HUES64 (cell line): ENCODE measurements around the gene NID1.

Experiments used
- H3K27ac ChIP-seq: 2 replicates; pipeline ENCODE4 v1.7.0; 2013; ENCODE audit warnings: low read depth, low read length, inconsistent platforms
- H3K27me3 ChIP-seq: 2 replicates; pipeline ENCODE4 v1.6.1; 2013; ENCODE audit warnings: mild to moderate bottlenecking, low read length; ENCODE audit not compliant: insufficient read depth
- H3K36me3 ChIP-seq: 2 replicates; pipeline ENCODE4 v1.6.1; 2013; ENCODE audit warnings: mild to moderate bottlenecking, low read length; ENCODE audit not compliant: insufficient read depth
- H3K4me1 ChIP-seq: 2 replicates; pipeline ENCODE4 v1.6.1; 2013; ENCODE audit warnings: mild to moderate bottlenecking, low read length, moderate library complexity; ENCODE audit not compliant: insufficient read depth
- H3K4me3 ChIP-seq: 2 replicates; pipeline ENCODE4 v1.5.1; 2013; ENCODE audit warnings: mild to moderate bottlenecking, low read length, moderate library complexity
- H3K9ac ChIP-seq: 2 replicates; pipeline ENCODE4 v1.6.1; 2013; ENCODE audit warnings: mild to moderate bottlenecking, low read depth, low read length
- H3K9me3 ChIP-seq: 2 replicates; pipeline ENCODE4 v1.6.1; 2013; ENCODE audit warnings: low read depth, low read length; ENCODE audit not compliant: insufficient read depth
- WGBS: fragments of 150-250, 120-280 bp; methylation state at CpG from one replicate; pipeline ENCODE4 v1.1.7; 2013; ENCODE audit warnings: missing lambda C conversion rate; 5-methylcytosine and 5-hydroxymethylcytosine counted together

Gene NID1

DNA sequence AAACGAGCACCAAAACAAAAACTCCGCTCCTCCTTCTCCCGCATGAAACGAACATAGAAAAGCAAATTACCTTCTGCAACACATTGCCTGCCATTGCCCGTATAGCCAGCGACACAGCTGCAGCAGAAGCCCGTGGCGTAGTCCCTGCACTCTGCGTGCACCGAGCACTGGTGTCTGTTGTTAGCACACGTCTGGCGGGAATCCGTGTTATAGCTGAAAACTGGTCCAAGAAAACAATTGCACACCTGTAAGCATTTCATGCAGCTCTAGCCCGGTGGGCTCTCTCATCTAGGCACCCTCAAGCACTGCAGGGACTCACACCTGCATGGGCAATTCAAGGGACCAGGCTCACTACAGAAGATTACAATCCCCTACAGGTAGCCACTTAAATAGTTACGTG is 26.9 kb downstream of the NID1 start:
- no peaks in the 10 kb centered on the region for H3K36me3 ChIP-seq
- WGBS: 95% methylated on average over 15 of the region's 15 CpGs
- no peaks in the 10 kb centered on the region for H3K9me3 ChIP-seq
- no peak overlapping the region for H3K9ac ChIP-seq
- no peak overlapping the region for H3K4me3 ChIP-seq
- H3K27ac ChIP-seq: no peak overlapping the region
- no peaks in the 10 kb centered on the region for H3K4me1 ChIP-seq
- H3K27me3 ChIP-seq: no peaks in the 10 kb centered on the region

DNA sequence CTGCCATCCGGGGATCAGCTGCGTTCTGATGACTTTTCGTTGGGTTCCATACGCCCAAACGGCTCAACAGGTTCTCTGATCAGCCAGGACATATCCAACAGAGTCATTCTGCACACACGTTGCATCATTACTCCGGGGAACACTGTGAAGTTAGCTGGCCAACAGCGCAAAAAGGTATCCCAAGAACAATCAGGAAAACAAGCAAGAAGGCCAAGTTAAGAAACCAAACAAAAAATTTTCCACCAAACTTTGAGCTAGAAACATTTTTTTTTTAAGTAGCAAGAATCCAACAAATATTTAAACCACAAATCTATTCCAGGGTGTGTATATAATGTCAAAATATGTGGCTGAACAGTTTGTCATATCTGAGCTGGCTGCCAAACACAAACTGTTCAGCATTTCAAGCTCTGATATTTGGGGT is 29.2 kb downstream of the NID1 start:
- Histone ChIP-seq H3K4me3 (no peak overlapping the region), H3K9ac (no peak overlapping the region), H3K27ac (no peak overlapping the region), H3K9me3 (no peaks in the 10 kb centered on the region), H3K27me3 (no peaks in the 10 kb centered on the region), H3K4me1 (no peaks in the 10 kb centered on the region), H3K36me3 (peaks cover 2% of the 10 kb centered on the region; the same call in 1 of the 2 replicates)
- 96% methylated on average over 8 of the region's 8 CpGs for WGBS

DNA sequence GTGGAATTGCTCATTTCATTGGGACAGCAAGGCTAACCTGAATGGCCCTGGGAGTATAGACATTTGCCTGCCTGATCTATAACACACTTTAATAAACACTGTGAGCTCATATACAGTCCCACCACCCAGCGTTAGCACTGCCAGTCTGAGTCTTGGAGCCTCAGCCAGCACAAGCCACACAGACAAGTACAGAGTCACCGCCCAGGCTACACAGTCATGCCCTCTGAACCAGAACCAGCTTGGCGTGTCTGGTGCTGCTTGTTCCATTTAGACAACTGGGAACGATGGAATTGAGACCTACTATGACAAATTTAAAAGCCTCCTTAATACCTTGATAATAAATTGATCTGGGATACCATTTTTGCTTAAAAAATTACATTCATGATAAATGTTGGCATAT is 31.6 kb downstream of the NID1 start:
- Histone ChIP-seq H3K27ac (no peak overlapping the region), H3K4me3 (no peak overlapping the region), H3K27me3 (no peaks in the 10 kb centered on the region), H3K9me3 (no peaks in the 10 kb centered on the region), H3K36me3 (peaks cover 5% of the 10 kb centered on the region), H3K4me1 (no peaks in the 10 kb centered on the region), H3K9ac (no peak overlapping the region)
- 95% methylated on average over 4 of the region's 4 CpGs for WGBS

DNA sequence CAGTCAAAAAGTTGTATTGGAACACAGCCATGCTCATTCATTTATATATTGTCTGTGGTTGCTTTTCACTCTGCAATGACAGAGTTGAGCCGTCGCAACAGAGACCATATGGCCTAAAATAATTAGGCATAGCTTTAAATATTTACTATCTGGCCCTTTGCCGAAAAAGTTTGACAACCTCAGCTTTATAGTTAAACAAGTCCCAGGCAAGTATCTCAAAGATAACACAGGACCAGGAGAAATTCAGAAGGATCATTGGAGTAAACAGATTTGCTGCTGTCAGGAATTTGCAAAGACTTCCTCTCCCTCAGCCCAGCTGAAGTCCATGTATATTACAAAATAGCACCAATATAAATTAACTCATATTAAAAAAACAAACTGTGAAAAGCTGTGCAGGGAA is 34.4 kb downstream of the NID1 start:
- peaks cover 5% of the 10 kb centered on the region for H3K36me3 ChIP-seq
- H3K27me3 ChIP-seq: no peaks in the 10 kb centered on the region
- H3K27ac ChIP-seq: no peak overlapping the region
- 88% methylated on average over 3 of the region's 3 CpGs for WGBS
- no peak overlapping the region for H3K4me3 ChIP-seq
- no peaks in the 10 kb centered on the region for H3K9me3 ChIP-seq
- H3K4me1 ChIP-seq: no peaks in the 10 kb centered on the region
- H3K9ac ChIP-seq: no peak overlapping the region

DNA sequence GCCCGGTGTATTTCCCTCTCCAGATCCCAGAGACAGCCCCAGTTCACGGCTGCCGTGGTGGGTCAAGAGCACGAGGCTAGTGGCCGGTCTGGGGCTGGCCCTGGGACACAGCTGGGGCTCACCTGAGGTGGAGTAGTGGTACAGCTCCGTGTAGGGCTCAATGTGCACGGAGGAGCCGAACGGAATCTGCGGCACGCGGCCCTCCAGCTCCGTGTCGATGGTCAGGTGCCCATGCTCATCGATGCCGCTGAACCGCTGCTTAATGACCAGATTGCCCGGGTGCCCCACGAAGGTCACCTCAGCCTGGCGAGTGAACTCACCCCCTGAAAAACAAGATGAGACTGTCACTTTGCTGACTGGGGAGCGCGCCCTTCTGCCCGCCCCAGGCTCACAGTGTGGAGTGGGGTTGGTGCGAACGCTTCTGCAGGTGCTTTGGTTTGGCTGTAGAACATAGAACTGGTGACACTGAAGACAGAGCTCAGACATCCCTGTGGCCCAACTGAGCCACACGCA is 35.4 kb downstream of the NID1 start:
- H3K9me3 ChIP-seq: no peaks in the 10 kb centered on the region
- H3K27me3 ChIP-seq: no peaks in the 10 kb centered on the region
- no peaks in the 10 kb centered on the region for H3K4me1 ChIP-seq
- H3K9ac ChIP-seq: no peak overlapping the region
- H3K4me3 ChIP-seq: no peak overlapping the region
- H3K27ac ChIP-seq: no peak overlapping the region
- peaks cover 5% of the 10 kb centered on the region for H3K36me3 ChIP-seq
- WGBS: 97% methylated on average over 26 of the region's 26 CpGs

DNA sequence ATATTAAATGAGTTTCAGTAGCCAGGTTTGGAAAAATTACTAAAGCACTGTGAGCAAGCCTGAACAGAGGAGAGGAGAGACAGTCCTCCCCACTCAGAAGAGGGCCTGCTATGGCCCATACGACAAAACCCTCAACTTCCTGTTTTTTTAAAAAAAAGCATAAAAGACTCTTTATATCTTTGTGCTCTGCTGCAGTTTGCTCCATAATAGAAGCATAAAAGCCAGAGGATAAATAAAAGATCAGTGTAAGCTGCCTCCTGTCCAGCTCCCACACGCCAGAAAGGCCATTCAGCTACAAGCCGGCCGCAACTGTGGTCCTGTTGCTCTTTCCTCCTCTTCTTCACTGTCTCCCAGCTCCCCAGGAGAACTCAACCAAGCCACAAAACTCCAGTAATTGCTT is 37.8 kb downstream of the NID1 start:
- 90% methylated on average over 4 of the region's 4 CpGs for WGBS
- Histone ChIP-seq H3K4me3 (no peak overlapping the region), H3K27me3 (no peaks in the 10 kb centered on the region), H3K4me1 (no peaks in the 10 kb centered on the region), H3K27ac (no peak overlapping the region), H3K9ac (no peak overlapping the region), H3K36me3 (peaks cover 14% of the 10 kb centered on the region), H3K9me3 (no peaks in the 10 kb centered on the region)

DNA sequence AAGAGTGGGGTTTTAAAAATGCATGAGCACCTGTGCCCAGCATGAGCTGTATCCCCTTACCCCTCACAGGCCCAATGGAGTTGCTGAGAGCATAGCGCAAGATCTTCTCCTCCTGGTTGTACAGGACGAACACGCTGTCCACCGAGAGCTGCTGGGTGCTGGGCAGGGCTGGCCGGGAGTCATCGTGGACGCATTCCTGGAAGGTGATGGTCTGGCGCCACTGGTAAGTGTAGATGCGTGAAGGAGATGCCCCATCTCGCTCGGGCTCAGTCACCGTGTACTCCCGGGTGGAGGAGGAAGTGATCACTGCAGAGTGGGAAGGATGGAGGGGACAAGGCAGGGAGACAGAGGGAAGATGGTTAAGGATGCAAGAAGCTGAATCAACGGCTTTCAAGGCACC is 39.1 kb downstream of the NID1 start:
- H3K4me1 ChIP-seq: no peaks in the 10 kb centered on the region; the same call in 1 of the 2 replicates
- H3K36me3 ChIP-seq: peaks cover 14% of the 10 kb centered on the region
- no peak overlapping the region for H3K27ac ChIP-seq
- H3K9ac ChIP-seq: no peak overlapping the region
- WGBS: 94% methylated on average over 14 of the region's 14 CpGs
- H3K4me3 ChIP-seq: no peak overlapping the region
- H3K9me3 ChIP-seq: no peaks in the 10 kb centered on the region
- no peaks in the 10 kb centered on the region for H3K27me3 ChIP-seq

DNA sequence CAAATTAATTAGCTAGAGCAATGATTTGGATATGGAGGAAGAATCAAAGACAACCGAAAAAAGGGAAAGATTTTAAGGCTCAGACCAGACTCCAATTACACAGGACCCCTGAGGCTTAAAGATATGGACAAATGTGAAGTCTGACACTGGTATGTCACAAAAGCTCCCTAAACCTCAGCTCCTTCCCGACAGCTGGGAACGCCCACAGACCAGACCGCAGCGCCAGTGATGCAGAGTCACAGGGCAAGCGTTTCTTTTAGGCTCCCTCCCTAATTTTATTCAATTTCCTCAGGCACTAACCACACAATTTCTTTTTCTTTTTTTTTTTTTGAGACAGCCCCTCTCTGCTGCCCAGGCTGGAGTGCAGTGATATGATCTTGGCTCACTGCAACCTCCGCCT is 40.2 kb downstream of the NID1 start:
- Histone ChIP-seq H3K27me3 (no peaks in the 10 kb centered on the region), H3K36me3 (peaks cover 14% of the 10 kb centered on the region), H3K9me3 (no peaks in the 10 kb centered on the region), H3K27ac (no peak overlapping the region), H3K4me3 (no peak overlapping the region), H3K9ac (no peak overlapping the region), H3K4me1 (no peaks in the 10 kb centered on the region; the same call in 1 of the 2 replicates)
- 95% methylated on average over 6 of the region's 7 CpGs for WGBS

DNA sequence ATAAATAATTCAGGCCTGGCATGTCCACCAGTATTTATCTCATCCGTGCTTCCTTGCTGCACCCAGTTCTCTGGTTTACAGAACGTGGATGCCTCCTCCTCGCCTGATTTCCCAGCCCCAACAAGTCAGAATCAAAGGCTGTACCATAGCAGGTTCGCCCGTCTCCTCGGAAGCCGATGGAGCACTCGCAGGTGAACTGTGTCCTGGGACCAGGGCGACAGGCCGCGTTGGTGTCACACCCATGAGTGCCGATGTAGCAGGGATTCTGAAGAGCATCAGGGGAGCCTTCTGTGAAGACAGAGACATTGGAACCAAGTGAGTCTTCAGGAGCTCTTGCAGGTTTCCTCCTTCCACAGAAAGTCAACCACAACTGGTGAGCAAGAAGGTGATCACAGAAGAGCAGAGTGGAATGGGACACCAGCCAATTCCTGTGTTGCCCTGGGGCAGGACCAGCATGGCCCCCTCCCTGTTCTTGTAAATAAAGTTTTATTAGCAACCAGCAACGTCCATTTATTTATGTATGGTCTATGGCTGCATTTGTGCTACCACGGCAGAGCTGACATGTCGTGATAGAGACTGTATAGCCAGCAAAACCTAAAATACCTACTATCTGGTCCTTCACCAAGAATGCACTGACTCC is 40.8 kb downstream of the NID1 start:
- no peak overlapping the region for H3K4me3 ChIP-seq
- peaks cover 11% of the 10 kb centered on the region; the same call in 1 of the 2 replicates for H3K36me3 ChIP-seq
- WGBS: 93% methylated on average over 15 of the region's 15 CpGs
- H3K27me3 ChIP-seq: no peaks in the 10 kb centered on the region
- no peak overlapping the region for H3K27ac ChIP-seq
- no peak overlapping the region for H3K9ac ChIP-seq
- no peaks in the 10 kb centered on the region; the same call in 1 of the 2 replicates for H3K4me1 ChIP-seq
- no peaks in the 10 kb centered on the region for H3K9me3 ChIP-seq

DNA sequence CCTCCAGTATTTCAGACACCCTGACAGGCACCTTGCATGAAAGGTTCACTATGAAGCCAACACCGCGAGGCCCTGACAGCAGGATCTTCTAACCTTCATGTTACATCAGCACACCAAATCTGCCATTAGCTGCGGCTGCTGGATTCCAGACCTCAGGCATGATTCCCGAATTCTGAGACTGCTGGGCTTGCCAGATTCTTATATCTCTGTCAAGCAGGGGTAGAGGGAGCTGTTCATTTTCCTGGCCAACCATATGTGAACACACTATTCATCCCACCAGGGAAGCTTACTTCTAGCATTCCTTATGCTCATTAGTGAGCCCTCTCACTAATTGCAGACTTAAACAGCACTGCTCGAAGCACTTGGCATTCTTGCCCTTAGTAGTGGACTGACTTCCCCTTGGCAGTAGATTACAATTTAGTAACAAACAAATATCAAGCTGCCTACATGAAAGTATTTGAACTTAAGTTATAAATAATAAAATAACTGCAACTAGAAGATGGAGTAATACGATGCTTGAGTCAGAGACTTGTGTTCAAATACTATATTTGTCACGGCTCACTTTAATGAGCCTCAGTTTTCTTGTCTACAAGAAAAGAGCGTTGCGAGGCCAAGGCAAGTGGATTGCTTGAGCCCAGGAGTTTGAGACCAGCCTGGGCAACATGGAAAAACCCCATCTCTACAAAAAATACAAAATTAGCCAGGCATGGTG is 43.3 kb downstream of the NID1 start:
- Histone ChIP-seq H3K4me1 (no peaks in the 10 kb centered on the region; the same call in 1 of the 2 replicates), H3K9me3 (no peaks in the 10 kb centered on the region), H3K9ac (no peak overlapping the region), H3K27ac (no peak overlapping the region), H3K36me3 (peaks cover 11% of the 10 kb centered on the region; the same call in 1 of the 2 replicates), H3K27me3 (no peaks in the 10 kb centered on the region), H3K4me3 (no peak overlapping the region)
- WGBS: 96% methylated on average over 9 of the region's 9 CpGs

DNA sequence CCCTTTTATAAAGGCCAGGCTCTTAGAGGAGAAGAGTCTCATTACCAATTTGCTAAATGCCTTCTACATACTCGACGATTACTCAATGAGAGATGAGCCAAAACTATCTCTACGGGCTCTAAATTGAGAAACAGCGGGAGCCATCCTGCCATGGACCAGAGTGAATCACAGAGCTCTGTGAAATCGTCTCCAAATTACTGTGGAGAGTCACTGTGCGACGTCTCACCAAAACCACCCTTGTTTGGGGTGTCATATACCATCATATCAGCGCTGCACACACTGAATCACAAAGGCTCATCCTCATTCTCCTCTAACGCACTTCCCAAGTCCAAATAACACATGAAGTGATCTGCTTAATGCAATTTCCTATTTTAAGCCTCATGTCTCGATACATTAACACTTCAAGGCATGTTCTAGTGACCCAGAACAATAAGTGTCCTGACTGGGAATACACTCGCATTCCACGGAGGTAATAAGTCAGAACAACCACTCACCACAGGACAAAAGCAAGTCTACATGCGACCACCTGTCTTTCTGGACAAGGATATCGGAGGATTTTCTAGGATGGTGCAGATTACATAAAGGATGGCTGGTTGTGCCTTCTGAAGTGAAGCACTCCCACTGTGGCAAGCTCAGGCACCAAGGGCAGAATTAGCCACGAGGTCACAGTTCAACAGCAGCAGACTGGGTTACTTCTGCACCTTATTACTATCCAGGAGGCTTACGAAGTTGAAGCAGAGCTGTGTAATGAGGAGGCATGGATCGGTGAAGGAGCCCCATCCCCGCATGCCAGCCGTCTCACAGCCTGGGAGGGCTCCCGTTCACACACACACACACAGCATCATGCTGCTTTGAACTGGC is 44.3 kb downstream of the NID1 start:
- no peak overlapping the region for H3K27ac ChIP-seq
- no peak overlapping the region for H3K4me3 ChIP-seq
- H3K36me3 ChIP-seq: peaks cover 11% of the 10 kb centered on the region; the same call in 1 of the 2 replicates
- 95% methylated on average over 20 of the region's 20 CpGs for WGBS
- H3K27me3 ChIP-seq: no peaks in the 10 kb centered on the region
- no peaks in the 10 kb centered on the region for H3K9me3 ChIP-seq
- H3K9ac ChIP-seq: 0 out of 2 replicates have a peak overlapping the region, but pooled peaks have one; percentile 7
- H3K4me1 ChIP-seq: no peaks in the 10 kb centered on the region; the same call in 1 of the 2 replicates
